HG03460 (cell line): ENCODE results near the gene TMEM131.
"Not testable (repeated sequence)": the region's sequence is repeated elsewhere in the genome, so short reads cannot be mapped to it uniquely, and the experiment has no call there.

ENCODE experiments used
- ATAC-seq: cut with Tn5 transposase; IDR thresholded peaks from one replicate; pipeline ENCODE4 v1.9.1; 2021; ENCODE audit not compliant: unreplicated experiment

Gene TMEM131

GRCh38 chr2:97963079-97963406 is 32.7 kb downstream of the TMEM131 start:
- ATAC-seq = peak; percentile 42

GRCh38 chr2:97961534-97961933 is 34.2 kb downstream of the TMEM131 start:
- ATAC-seq = no peak

- ATAC-seq = no peak
These were observed 37.6 kb downstream of the TMEM131 start for GRCh38 chr2:97958184-97958583.

- no peak for ATAC-seq
These were observed 38.1 kb downstream of the TMEM131 start for GRCh38 chr2:97957432-97958183.

- not testable (repeated sequence) for ATAC-seq
These were observed 39.0 kb downstream of the TMEM131 start for GRCh38 chr2:97956753-97957152.

- ATAC-seq = no peak
These were observed 41.9 kb downstream of the TMEM131 start for GRCh38 chr2:97953853-97954252.

- no peak for ATAC-seq
These were observed 43.4 kb downstream of the TMEM131 start for GRCh38 chr2:97952357-97952756.

GRCh38 chr2:97951155-97951680 is 44.5 kb downstream of the TMEM131 start:
- no peak for ATAC-seq

- ATAC-seq = no peak
These were observed 45.2 kb downstream of the TMEM131 start for GRCh38 chr2:97950329-97951154.

- ATAC-seq = no peak
These were observed 46.8 kb downstream of the TMEM131 start for GRCh38 chr2:97948926-97949325.

GRCh38 chr2:97945791-97946190 is 50.0 kb downstream of the TMEM131 start:
- ATAC-seq = no peak

GRCh38 chr2:97936881-97937280 is 58.9 kb downstream of the TMEM131 start:
- no peak for ATAC-seq

GRCh38 chr2:97936199-97936598 is 59.5 kb downstream of the TMEM131 start:
- ATAC-seq = peak; percentile 51

- no peak for ATAC-seq
These were observed 60.0 kb downstream of the TMEM131 start for GRCh38 chr2:97935719-97936161.

- ATAC-seq = peak; percentile 67
These were observed 62.6 kb downstream of the TMEM131 start for GRCh38 chr2:97932975-97933662.

GRCh38 chr2:97931858-97932225 is 63.9 kb downstream of the TMEM131 start:
- no peak for ATAC-seq

GRCh38 chr2:97931118-97931857 is 64.5 kb downstream of the TMEM131 start:
- ATAC-seq = no peak

GRCh38 chr2:97928591-97928990 is 67.2 kb downstream of the TMEM131 start:
- ATAC-seq = no peak

- no peak for ATAC-seq
These were observed 68.8 kb downstream of the TMEM131 start for GRCh38 chr2:97926946-97927345.

- no peak for ATAC-seq
These were observed 71.6 kb downstream of the TMEM131 start for GRCh38 chr2:97924194-97924593.

GRCh38 chr2:97919858-97920257 is 75.9 kb downstream of the TMEM131 start:
- ATAC-seq = no peak
